B cell (primary cell): ENCODE data around the gene CENPP. TPM values are rescaled to one million over a fixed set of nuclear protein-coding genes. Genes with fewer than 3 reads are reported as not detected.

Source experiments
- ATAC-seq: fragments of 200-7000 bp; cut with Tn5 transposase; one replicate; pipeline ENCODE4 v1.10.0; 2021; ENCODE audit warnings: low read depth, mild to moderate bottlenecking, moderate number of reproducible peaks, moderate library complexity
- CTCF ChIA-PET: fragments of 350-600 bp; sonication (Branson Sonifier 250); formaldehyde crosslinking; loops from one replicate; lab custom pipeline; 2021; ENCODE audit warnings: antibody characterized with exemption, inconsistent platforms; lab: Charles Lee
- POLR2A ChIA-PET: fragments of 350-600 bp; sonication (Branson Sonifier 250); formaldehyde crosslinking; loops from one replicate; lab custom pipeline; 2021; ENCODE audit warnings: antibody characterized with exemption; lab: Charles Lee
- DNase-seq: peaks from one replicate; pipeline ENCODE4 v3.0.0; 2013
- H2AFZ ChIP-seq: 2 replicates; pipeline ENCODE4 v1.6.1; 2012; ENCODE audit warnings: mild to moderate bottlenecking, low read depth, low read length; ENCODE audit not compliant: insufficient read depth, poor library complexity, severe bottlenecking
- H3K27ac ChIP-seq, 2 donors: 1 replicate in 1 of 2; 2 replicates in 1 of 2; pipeline ENCODE4 v1.5.1; 2012 to 2013; ENCODE audit warnings: low read length in 2 of 2, mild to moderate bottlenecking in 2 of 2, moderate library complexity in 1 of 2
- H3K27me3 ChIP-seq, 4 experiments: fragments of 200-600 bp in 1 of 4; sonication (generic) in 1 of 4; replicated peaks in 1 of 4; 1 replicate in 2 of 4; 2 replicates in 2 of 4; pipeline versions ENCODE4 v1.6.1 to v1.7.0; 2013 to 2016; ENCODE audit warnings: low read length in 3 of 4, mild to moderate bottlenecking in 2 of 4, mixed read lengths in 1 of 4, moderate library complexity in 1 of 4; ENCODE audit not compliant: insufficient read depth in 4 of 4, control insufficient read depth in 3 of 4; ENCODE audit errors: control extremely low read depth in 1 of 4
- H3K36me3 ChIP-seq, 2 experiments: replicated peaks in 1 of 2; 1 replicate in 1 of 2; 2 replicates in 1 of 2; pipeline versions ENCODE4 v1.6.1 to v1.7.1; 2013; ENCODE audit warnings: low read length in 1 of 2; ENCODE audit not compliant: insufficient read depth in 2 of 2, control insufficient read depth in 1 of 2; ENCODE audit errors: control extremely low read depth in 1 of 2, extremely low read depth in 1 of 2
- H3K4me1 ChIP-seq, 2 donors: fragments of 200-600 bp in 1 of 2; sonication (generic) in 1 of 2; 1 replicate in 1 of 2; 2 replicates in 1 of 2; pipeline versions ENCODE4 v1.5.1 to v1.6.1; 2013 to 2017; ENCODE audit warnings: low read length in 2 of 2; ENCODE audit not compliant: control insufficient read depth in 2 of 2, insufficient read depth in 2 of 2
- H3K4me2 ChIP-seq: replicated peaks from 2 replicates; pipeline ENCODE3; 2012; ENCODE audit warnings: mild to moderate bottlenecking, low read depth, low read length; ENCODE audit not compliant: poor library complexity, severe bottlenecking
- H3K4me3 ChIP-seq, 5 experiments: fragments of 200-600 bp in 1 of 5; sonication (generic) in 1 of 5; 1 replicate in 3 of 5; 2 replicates in 2 of 5; pipeline versions ENCODE4 v1.5.1 to v1.7.0; 2011 to 2016; ENCODE audit warnings: low read length in 4 of 5, mild to moderate bottlenecking in 4 of 5, low read depth in 2 of 5, control low read depth in 1 of 5, moderate library complexity in 1 of 5; ENCODE audit not compliant: insufficient read depth in 1 of 5; ENCODE audit errors: control extremely low read depth in 1 of 5, extremely low read depth in 1 of 5
- H3K79me2 ChIP-seq: fragments of 200-600 bp; sonication (generic); one replicate; pipeline ENCODE4 v1.6.0; 2016; ENCODE audit warnings: low read length; ENCODE audit not compliant: control insufficient read depth, insufficient read depth
- H3K9ac ChIP-seq: fragments of 200-600 bp; sonication (generic); 2 replicates; pipeline ENCODE4 v1.6.1; 2017; ENCODE audit warnings: mild to moderate bottlenecking, low read length, moderate library complexity
- H3K9me3 ChIP-seq, 3 donors: one replicate each; pipeline versions ENCODE4 v1.6.1 to v1.7.1; 2013; ENCODE audit warnings: low read length in 2 of 3; ENCODE audit not compliant: control insufficient read depth in 2 of 3, insufficient read depth in 1 of 3; ENCODE audit errors: control extremely low read depth in 1 of 3
- H4K20me1 ChIP-seq: 2 replicates; pipeline ENCODE4 v1.6.0; 2012; ENCODE audit warnings: mild to moderate bottlenecking, low read length; ENCODE audit not compliant: insufficient read depth, control insufficient read depth, poor library complexity, severe bottlenecking
- H3K27ac Mint-ChIP-seq: one replicate; pipeline ENCODE4 v1.8.0; 2021; ENCODE audit warnings: mixed read lengths
- H3K27me3 Mint-ChIP-seq: one replicate; pipeline ENCODE4 v1.8.0; 2021; ENCODE audit warnings: mixed read lengths
- H3K4me1 Mint-ChIP-seq: one replicate; pipeline ENCODE4 v1.8.0; 2021; ENCODE audit warnings: mixed read lengths
- H3K4me3 Mint-ChIP-seq: one replicate; pipeline ENCODE4 v1.8.0; 2021; ENCODE audit warnings: mixed read lengths
- H3K9me3 Mint-ChIP-seq: one replicate; pipeline ENCODE4 v1.8.0; 2022; ENCODE audit warnings: mixed read lengths; ENCODE audit not compliant: insufficient read depth
- CTCF ChIP-seq: fragments of 200-600 bp; IDR thresholded peaks from one replicate; pipeline ENCODE4 v1.8.0; 2022; ENCODE audit warnings: antibody characterized with exemption, mild to moderate bottlenecking
- EZH2 ChIP-seq: IDR thresholded peaks from 2 replicates; pipeline ENCODE4 v1.6.1; 2012; ENCODE audit warnings: borderline replicate concordance, low read depth, mild to moderate bottlenecking, moderate library complexity, low read length; ENCODE audit not compliant: insufficient read depth, poor library complexity, severe bottlenecking
- WGBS: methylation state at CpG from one replicate; pipeline ENCODE4 v1.1.5; 2013; ENCODE audit warnings: missing lambda C conversion rate; ENCODE audit not compliant: insufficient coverage; 5-methylcytosine and 5-hydroxymethylcytosine counted together
- intact Hi-C: fragments of 100-400 bp; cut with micrococcal nuclease; formaldehyde crosslinking; loops from one replicate; pipeline ENCODE4 v1.10.0; 2022
- polyA plus RNA-seq: library from polyadenylated mRNA; depleted of rRNA; stranded (reverse); fragments of >200 nt; gene quantifications from 2 replicates; pipeline ENCODE4 v1.2.3, GENCODE V29; 2012
- total RNA-seq, 2 donors: library from RNA; stranded (reverse); fragments of 120-200 nt in 1 of 2; gene quantifications; 1 replicate in 1 of 2; 2 replicates in 1 of 2; pipeline versions ENCODE4 v1.2.3 to v1.2.4, GENCODE V29; 2013 to 2022

Gene CENPP
- total and polyA plus RNA-seq, 2 donors (not counting 1 experiment from before 2014, with no cell fraction given) = 1.4 to 6.2 TPM

- Histone ChIP-seq H3K4me1 (no peaks in the 10 kb centered on the region), H4K20me1 (no peaks in the 10 kb centered on the region), H3K79me2 (no peaks in the 10 kb centered on the region), H3K9ac (no peak overlapping the region), H3K4me2 (no peak overlapping the region), H3K9me3 (no peaks in the 10 kb centered on the region), H3K27ac (no peak overlapping the region), H2AFZ (no peak overlapping the region), H3K27me3 (no peaks in the 10 kb centered on the region), H3K36me3 (no peaks in the 10 kb centered on the region), H3K4me3 (no peak overlapping the region)
- no peak overlapping the region for H3K27ac Mint-ChIP-seq
- ChIA-PET CTCF (no interaction called here), POLR2A (no interaction called here)
- WGBS = no CpG with 5 or more reads among the region's 2 CpGs
- ATAC-seq = no peak
- peaks cover 3% of the 10 kb centered on the region for H3K9me3 Mint-ChIP-seq
- no peaks in the 10 kb centered on the region for H3K27me3 Mint-ChIP-seq
- no peak for DNase-seq
- no peak overlapping the region for H3K4me3 Mint-ChIP-seq
- no peaks in the 10 kb centered on the region for H3K4me1 Mint-ChIP-seq
- TF ChIP-seq EZH2 = no peak
- no peak for TF ChIP-seq CTCF
- intact Hi-C loops = no loop called here
Measured at GRCh38 chr9:92527291-92527828, 201.6 kb downstream of the CENPP start.

- ATAC-seq (no peak), DNase-seq (no peak)
- Histone ChIP-seq H3K36me3 (no peaks in the 10 kb centered on the region), H3K79me2 (no peaks in the 10 kb centered on the region), H3K4me3 (no peak overlapping the region), H3K4me2 (no peak overlapping the region), H3K4me1 (no peaks in the 10 kb centered on the region), H2AFZ (no peak overlapping the region), H3K27ac (no peak overlapping the region), H3K9ac (no peak overlapping the region), H3K9me3 (no peaks in the 10 kb centered on the region), H4K20me1 (no peaks in the 10 kb centered on the region), H3K27me3 (no peaks in the 10 kb centered on the region)
- Mint-ChIP-seq H3K27me3 (no peaks in the 10 kb centered on the region), H3K27ac (no peak overlapping the region), H3K4me1 (no peaks in the 10 kb centered on the region), H3K9me3 (peaks cover 3% of the 10 kb centered on the region), H3K4me3 (no peak overlapping the region)
- intact Hi-C loops = no loop called here
- ChIA-PET POLR2A (no interaction called here), CTCF (no interaction called here)
- 91% methylated on average over 4 of the region's 4 CpGs for WGBS
- no peak for TF ChIP-seq CTCF
Measured at GRCh38 chr9:92527832-92528521, 202.2 kb downstream of the CENPP start.
